H1 (cell line): ENCODE results near the gene PITRM1.

Source experiments
- ASH2L ChIP-seq: fragments of 200-600, 300-600 bp; sonication (generic); IDR thresholded peaks from one replicate; pipeline ENCODE4 v1.7.1; 2017; ENCODE audit warnings: low read length
- CTCF ChIP-seq, 3 experiments: IDR thresholded peaks; 1 replicate in 2 of 3; 2 replicates in 1 of 3; pipeline versions ENCODE4 v1.5.1 to v1.6.1; 2011; ENCODE audit warnings: low read length in 3 of 3, mild to moderate bottlenecking in 3 of 3, inconsistent platforms in 2 of 3, low read depth in 1 of 3, moderate library complexity in 1 of 3; ENCODE audit not compliant: insufficient read depth in 1 of 3; ENCODE audit errors: control extremely low read depth in 1 of 3
- EP300 ChIP-seq, 2 experiments: IDR thresholded peaks; 1 replicate in 1 of 2; 2 replicates in 1 of 2; pipeline ENCODE4 v1.6.1; 2011 to 2012; ENCODE audit warnings: low read depth in 2 of 2, low read length in 2 of 2, mild to moderate bottlenecking in 2 of 2, borderline replicate concordance in 1 of 2, inconsistent platforms in 1 of 2, moderate library complexity in 1 of 2
- FOSL1 ChIP-seq: IDR thresholded peaks from 2 replicates; pipeline ENCODE4 v1.6.1; 2011; ENCODE audit warnings: mild to moderate bottlenecking, low read depth, low read length, moderate library complexity; ENCODE audit not compliant: insufficient read depth
- NRF1 ChIP-seq: IDR thresholded peaks from 2 replicates; pipeline ENCODE4 v1.6.1; 2011; ENCODE audit warnings: mild to moderate bottlenecking, low read depth, low read length, improper control_type of control experiment
- RAD21 ChIP-seq, 2 experiments: IDR thresholded peaks in 1 of 2; conservative IDR thresholded peaks in 1 of 2; 2 replicates each; pipeline ENCODE4 v1.6.1; 2011; ENCODE audit warnings: low read depth in 2 of 2, low read length in 2 of 2, improper control_type of control experiment in 1 of 2, inconsistent platforms in 1 of 2, mild to moderate bottlenecking in 1 of 2, moderate library complexity in 1 of 2
- RXRA ChIP-seq: IDR thresholded peaks from 2 replicates; pipeline ENCODE4 v1.6.1; 2011; ENCODE audit warnings: low read depth, mild to moderate bottlenecking, low read length, moderate library complexity; ENCODE audit not compliant: insufficient read depth
- SP1 ChIP-seq: IDR thresholded peaks from 2 replicates; pipeline ENCODE4 v1.6.1; 2011; ENCODE audit warnings: low read depth, low read length
- SP4 ChIP-seq: IDR thresholded peaks from 2 replicates; pipeline ENCODE4 v1.6.1; 2012; ENCODE audit warnings: low read length, inconsistent platforms
- TAF1 ChIP-seq: IDR thresholded peaks from 2 replicates; pipeline ENCODE4 v1.6.1; 2011; ENCODE audit warnings: mild to moderate bottlenecking, low read depth, low read length
- TCF12 ChIP-seq: IDR thresholded peaks from 2 replicates; pipeline ENCODE4 v1.6.1; 2011; ENCODE audit warnings: low read depth, mild to moderate bottlenecking, low read length
- TF ChIP-seq, protein P1 (sequence below): IDR thresholded peaks from 2 replicates; pipeline ENCODE4 v1.6.1; 2011; ENCODE audit warnings: low read depth, mild to moderate bottlenecking, low read length; ENCODE audit not compliant: insufficient read depth
- TF ChIP-seq, protein P2 (sequence below): IDR thresholded peaks from 2 replicates; pipeline ENCODE4 v1.6.1; 2012; ENCODE audit warnings: low read length, inconsistent platforms

DNA sequence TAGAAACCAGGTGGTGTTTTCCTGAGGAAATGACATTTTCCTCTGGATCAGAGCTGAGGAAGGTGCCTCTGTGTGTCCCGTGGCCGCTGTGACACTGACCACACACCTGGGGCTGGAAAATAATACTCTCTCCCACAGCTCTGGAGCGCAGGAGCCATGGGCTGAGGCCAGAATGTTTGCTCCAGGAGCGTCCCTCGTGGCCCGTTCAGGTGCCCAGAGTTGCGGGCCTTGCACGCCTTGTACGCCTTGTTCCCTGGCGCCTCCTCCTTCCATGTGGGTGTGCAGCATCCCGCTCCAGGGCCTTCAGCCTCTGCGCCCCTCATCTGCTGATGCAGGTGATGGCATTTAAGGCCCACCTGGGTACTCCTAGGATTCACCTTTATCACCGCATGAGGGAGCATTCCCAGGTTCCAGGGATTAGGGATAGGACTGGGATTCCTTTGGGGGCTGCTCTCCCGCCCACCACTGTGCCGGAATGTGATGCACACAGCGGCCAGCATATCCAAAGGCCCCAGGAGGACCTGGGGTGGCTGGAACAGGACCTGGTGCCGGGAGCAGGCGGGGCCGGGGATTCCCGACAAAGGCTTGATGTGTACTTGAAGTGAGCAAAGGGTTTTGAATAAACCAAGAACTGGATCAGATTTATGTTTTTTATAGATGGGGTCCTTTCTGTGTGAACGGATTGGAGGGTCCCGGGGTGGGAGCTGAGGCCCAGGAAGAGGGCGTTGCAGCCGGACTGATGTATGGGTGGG lies 44.0 kb downstream of the PITRM1 start:
- no peak for TF ChIP-seq SP4
- TF ChIP-seq, protein P1, sequence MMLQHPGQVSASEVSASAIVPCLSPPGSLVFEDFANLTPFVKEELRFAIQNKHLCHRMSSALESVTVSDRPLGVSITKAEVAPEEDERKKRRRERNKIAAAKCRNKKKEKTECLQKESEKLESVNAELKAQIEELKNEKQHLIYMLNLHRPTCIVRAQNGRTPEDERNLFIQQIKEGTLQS = no peak
- no peak for TF ChIP-seq CTCF (IDR thresholded peaks at IDR 0.05; ENCODE audit: control extremely low read depth in 1 of 3, insufficient read depth in 1 of 3, low read depth in 1 of 3, low read length in 3 of 3)
- no peak for TF ChIP-seq RXRA
- no peak for TF ChIP-seq SP1
- no peak for TF ChIP-seq ASH2L
- no peak for TF ChIP-seq RAD21 (IDR thresholded peaks at IDR 0.05 in 1 of 2, conservative IDR thresholded peaks at IDR 0.05 in 1 of 2; ENCODE audit: low read depth in 2 of 2, low read length in 2 of 2)
- no peak for TF ChIP-seq FOSL1
- no peak for TF ChIP-seq NRF1
- TF ChIP-seq TAF1 = no peak
- TF ChIP-seq EP300 (IDR thresholded peaks at IDR 0.05; ENCODE audit: borderline replicate concordance in 1 of 2, low read depth in 2 of 2, low read length in 2 of 2) = no peak
- TF ChIP-seq, protein P2, sequence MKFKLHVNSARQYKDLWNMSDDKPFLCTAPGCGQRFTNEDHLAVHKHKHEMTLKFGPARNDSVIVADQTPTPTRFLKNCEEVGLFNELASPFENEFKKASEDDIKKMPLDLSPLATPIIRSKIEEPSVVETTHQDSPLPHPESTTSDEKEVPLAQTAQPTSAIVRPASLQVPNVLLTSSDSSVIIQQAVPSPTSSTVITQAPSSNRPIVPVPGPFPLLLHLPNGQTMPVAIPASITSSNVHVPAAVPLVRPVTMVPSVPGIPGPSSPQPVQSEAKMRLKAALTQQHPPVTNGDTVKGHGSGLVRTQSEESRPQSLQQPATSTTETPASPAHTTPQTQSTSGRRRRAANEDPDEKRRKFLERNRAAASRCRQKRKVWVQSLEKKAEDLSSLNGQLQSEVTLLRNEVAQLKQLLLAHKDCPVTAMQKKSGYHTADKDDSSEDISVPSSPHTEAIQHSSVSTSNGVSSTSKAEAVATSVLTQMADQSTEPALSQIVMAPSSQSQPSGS = no peak
- TF ChIP-seq TCF12 = no peak
